Measurements from ENCODE around the gene BICD2.

The BICD2 gene

DNA sequence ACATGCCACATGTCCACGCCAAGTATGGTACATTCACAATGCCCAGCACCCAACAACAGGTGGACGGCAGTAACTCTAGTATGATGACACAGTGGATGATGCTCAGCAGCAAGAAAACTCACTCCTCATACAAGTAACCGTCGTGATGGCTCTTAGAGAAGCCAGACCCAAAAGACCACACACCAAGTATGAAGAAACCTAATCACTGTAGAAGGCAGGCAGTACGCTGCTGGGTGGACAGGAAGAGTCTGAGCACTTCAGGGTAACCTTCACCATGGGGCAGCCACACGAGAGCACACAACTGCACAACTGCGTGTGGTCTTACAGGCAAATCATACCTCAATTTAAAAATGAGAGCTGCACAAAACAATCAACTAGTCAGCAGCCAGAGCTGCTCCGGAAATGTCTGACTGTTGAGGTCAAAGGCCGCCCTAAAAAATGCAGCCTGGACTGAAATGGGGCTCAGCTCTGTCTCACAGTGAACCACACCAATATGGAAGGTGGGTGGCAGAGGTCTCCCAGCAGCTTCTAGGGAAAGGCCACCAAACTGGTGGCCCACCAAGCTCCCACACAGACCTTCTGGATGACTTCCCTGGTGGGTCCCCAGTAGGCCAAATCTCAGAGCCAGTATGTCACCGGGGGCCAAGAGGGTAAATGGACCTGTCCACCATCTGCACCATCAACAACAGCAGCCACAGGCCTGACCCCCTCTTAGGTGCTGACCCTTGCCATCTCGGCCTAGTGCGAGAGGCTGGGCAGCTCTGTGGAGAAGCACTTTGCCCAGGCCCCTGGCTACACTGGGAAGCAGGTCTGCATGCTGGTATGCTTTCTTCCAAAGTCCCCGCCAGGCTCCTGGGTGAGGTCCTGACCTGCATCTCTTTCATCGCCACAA, 17.8 kb downstream of the BICD2 start:
- DNase-seq: no peak

DNA sequence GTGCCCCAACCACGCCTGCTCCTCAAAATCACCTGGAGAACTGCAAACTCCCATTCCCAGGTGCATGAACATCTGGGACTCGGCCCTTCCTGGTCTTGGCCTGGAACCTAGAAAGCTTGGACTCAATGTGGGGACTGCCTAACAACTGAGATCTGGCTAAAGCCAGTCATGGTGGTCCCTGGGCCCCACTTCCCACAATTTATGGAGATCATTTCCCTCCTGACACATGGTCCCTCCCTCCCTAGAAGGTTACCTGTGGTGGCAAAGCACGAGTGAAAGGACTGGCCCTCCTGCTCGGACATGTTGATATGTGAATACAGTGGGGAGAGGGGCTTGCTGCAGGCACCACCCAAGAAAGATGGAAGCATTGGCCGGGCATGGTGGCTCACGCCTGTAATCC, 18.8 kb downstream of the BICD2 start:
- DNase-seq: no peak

GRCh38 chr9:92745331-92745730, 19.3 kb downstream of the BICD2 start:
- no peak for DNase-seq

DNA sequence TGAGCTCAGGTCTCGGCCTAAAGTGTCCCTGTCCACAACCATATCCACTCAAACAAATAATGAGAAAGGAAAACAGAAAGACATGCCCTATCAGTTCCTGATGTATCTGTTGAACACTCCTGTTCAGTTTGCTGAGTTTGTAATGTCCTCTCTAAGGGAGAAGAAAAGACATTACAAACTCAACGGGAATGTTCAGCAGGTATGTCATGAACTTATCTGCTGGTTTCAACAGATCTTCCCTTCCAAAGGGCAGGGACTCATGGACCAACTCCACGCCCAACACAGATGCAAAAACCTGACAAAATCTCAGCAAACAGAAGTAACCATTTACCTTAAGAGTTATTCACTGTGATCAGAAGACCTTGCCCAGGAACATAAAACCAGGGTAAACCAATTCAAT, 23.7 kb downstream of the BICD2 start:
- DNase-seq: no peak

- DNase-seq: no peak
These were observed 24.1 kb downstream of the BICD2 start for GRCh38 chr9:92740446-92740961.

DNA sequence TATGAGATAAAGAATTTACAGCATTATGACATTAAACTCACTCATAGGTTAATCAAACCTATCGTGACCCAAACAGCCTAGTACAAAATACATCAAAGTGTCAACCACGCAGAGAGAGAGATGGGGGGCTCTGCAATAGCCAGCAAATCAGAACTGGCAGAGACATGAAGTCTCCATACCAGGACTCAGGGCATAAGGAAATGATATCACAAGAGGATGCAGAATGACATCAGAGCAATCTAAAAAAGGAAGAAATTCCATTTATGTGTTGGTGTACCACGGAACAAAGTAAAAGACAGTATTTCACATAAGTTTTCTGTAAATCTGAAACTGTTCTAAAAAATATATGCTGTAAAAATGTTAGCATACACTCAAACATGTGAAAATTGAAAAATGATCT, 24.6 kb downstream of the BICD2 start:
- no peak for DNase-seq

GRCh38 chr9:92739346-92739970, 25.2 kb downstream of the BICD2 start:
- no peak for DNase-seq

- no peak for DNase-seq
These were observed 26.0 kb downstream of the BICD2 start for GRCh38 chr9:92738661-92739081.

DNA sequence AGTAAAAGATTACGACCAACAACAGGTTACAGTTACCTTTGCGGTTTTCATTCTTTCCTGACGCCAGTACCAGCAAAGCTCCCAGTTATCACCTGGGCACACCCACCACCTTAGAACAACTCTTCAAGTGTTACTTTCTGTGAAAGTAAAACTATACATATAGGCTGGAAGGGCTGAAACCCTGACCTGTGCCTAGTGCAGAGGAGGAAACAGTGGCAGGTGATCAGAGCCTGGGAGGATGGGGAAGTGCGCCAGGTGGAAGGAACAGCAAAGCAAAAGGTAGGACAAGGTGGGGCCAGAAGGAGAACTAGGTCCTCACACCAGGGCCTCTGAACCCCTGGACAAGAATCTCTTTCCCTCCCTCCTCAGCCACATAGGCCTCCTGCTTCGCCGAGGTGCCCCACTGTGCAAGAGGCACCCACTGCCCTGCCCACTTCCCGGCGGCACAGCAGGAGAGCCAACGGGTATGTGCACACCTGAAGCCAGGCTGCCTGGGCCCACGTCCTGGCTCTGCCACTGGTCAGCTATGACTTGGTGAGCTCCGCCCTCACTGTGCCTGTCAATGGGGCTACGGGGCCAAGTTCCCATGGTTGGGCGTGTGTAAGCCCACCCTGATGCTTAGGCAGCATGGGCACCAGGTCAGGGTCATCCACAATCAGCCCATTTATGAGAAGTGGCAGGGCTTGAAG, 26.9 kb downstream of the BICD2 start:
- DNase-seq: no peak

DNA sequence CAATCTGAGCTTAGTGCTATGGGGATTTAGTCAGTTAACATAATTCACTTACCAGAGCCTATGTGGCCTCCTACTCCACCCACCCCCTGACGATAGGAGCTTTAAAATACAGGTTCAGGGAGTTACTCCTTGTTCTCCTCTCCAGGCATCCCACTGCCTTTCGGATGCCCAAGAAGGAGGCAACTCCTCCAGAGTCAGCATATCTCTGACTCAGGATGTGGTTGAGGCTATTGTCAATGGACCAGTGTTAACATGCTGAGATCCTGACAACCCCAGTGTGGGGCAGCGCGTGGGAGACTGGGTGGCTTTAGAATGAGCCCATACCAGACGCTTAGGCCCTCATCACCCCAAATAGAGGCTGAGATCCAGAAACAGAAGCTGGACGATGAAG, 27.4 kb downstream of the BICD2 start:
- DNase-seq: no peak

GRCh38 chr9:92736563-92737215, 27.9 kb downstream of the BICD2 start:
- DNase-seq: no peak

- DNase-seq: no peak
These were observed 28.7 kb downstream of the BICD2 start for GRCh38 chr9:92735636-92736562.

DNA sequence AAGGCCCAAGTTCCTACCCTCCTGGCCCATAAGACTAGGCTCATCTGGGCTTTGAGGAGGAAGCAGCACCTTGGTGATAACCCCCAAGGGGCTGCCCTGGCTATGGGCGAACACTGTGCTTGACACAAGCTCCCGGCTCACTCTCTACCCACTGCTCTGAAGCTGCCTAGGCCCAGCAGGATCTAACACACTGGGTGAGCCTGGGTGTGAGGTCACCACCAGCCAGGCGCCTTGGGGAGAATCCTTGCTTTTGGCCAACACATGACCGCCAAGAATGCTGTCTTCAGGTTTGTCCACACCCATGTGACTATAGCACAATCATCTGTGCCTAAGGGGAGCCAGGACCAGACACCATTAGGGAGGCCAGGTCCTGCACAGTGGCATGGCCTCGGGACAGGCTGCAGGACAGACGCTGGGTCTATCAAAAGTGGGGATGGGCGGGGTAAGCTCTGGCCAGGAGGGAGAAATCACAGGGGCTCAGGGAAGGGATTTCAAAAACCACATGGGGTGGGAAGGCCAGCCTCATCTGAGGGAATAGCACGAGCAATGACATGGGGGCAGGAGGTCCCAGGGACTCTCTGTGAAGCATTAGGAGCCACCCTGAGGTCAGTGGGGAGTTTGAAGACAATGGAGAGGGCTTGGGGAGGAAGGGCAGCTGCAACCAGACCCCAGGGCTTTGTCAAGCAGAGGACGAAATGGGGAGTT, 29.6 kb downstream of the BICD2 start:
- no peak for DNase-seq

- DNase-seq: no peak
These were observed 33.7 kb downstream of the BICD2 start for GRCh38 chr9:92730897-92731296.

GRCh38 chr9:92729735-92730155, 34.9 kb downstream of the BICD2 start:
- no peak for DNase-seq

GRCh38 chr9:92728831-92729734, 35.5 kb downstream of the BICD2 start:
- DNase-seq: no peak

DNA sequence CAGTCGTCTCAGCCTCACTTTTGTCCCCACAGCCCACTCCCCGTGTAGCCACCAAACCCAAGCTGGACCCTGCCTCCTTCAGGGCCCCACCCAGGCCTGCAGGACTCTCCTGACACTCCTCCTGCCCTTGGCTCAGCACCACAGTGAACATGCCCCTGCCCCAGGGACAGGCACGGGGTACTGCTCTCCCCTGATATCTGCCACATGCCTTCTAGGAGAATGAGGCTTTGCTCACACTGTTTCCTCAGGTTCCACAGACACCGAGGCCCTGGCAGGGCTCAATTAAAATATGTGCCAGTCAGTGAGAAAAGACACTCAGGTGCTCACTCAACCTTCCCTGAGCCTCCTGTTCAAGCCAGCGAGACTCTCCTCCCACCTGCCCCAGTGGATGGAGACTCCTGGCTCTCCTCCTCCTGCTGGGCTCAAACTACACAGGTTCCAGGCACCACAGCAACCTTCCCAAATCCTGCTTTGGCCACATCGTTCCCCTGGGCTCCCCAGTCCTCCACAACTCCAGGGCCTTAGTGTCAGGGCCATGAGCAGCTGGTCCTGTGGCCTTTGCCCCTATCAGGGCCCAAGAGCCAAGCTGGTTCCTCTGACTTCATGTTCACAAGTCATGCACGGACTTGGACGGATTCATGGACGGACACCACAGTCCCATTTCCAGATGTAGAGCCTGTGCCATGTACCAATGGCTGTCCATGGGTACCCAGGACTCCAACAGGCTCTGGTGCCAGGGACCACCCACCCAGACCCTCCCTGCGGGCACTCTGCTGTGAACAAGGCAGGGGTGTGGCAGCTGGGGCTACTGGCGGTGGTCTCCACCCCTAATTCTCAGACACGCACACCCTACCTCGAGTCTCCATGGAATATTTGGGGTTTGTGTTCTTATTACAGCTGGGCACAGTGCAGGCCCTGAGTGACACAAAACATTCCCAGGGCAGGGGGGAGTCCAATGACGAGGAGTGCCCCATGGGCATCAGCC, 36.6 kb downstream of the BICD2 start:
- DNase-seq: no peak

DNA sequence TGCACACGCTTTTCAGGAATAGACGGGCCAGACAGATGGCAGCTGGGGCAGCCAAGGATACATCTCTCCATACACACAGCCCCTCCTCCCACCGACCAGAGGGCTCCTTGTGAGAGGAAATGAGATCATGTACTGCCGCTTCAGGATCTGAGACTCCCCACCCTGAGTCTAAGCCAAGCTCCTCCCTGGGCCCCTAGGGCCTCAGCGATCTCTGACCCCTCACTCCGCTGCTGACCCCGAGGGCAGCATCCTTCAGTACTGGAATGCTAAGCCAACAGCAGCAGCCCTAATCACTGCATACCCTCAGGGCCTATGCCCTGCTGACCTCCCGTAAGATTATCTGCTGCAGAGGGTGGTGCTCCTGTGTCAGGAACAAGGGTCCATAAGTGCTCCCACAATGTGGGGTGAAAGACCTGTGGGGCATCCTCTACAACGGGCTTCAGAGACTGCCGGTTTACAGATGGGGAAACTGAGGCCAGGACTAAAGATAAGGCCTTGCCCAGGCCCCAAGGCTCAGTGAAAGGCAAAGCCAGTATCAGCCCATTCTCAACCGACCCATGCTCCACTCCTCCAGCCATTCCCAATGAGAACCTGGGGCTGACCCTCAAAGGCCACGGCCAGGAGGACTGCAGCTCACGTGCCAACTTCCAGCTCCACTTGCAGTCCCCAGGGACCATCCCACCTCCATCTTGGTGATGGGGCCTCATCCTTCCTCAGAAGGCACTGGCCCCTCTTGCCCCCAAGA, 37.5 kb downstream of the BICD2 start:
- no peak for DNase-seq
